ENCODE results near the gene VWA3B.
"Not testable (repeated sequence)": the region's sequence is repeated elsewhere in the genome, so short reads cannot be mapped to it uniquely, and the experiment has no call there.

Gene VWA3B

DNA sequence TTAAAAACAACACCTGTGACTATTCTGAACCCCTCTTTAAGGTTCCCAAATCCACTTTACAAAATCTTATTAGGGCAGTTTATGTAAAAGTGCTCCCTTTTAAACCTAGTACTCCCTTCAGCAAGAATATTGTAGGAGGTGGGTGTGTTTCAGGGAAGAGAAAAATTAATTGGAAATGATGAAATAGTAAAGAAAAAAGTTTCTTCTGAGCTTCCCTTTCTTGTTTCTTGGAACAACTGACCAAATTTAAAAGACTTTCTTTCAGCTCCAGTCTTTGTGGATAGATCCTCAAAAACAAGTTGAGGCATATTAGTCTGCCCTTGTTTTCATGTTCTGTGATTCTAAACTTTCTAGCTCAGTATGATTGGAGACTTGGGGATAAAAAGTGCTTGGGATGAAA lies 3.0 kb downstream of the VWA3B start:
- Histone ChIP-seq H3K4me1 (ENCODE audit: insufficient read depth, low read length) (peaks cover 9% of the 10 kb centered on the region), H3K27ac (ENCODE audit: low read depth, low read length) (no peak overlapping the region), H3K4me3 (ENCODE audit: low read depth in 1 of 2, low read length in 2 of 2) (no peak overlapping the region), H3K9me3 (ENCODE audit: low read length) (no peaks in the 10 kb centered on the region), H3K9ac (ENCODE audit: low read length) (no peak overlapping the region), H3K36me3 (ENCODE audit: insufficient read depth, low read length) (no peaks in the 10 kb centered on the region), H3K27me3 (ENCODE audit: control insufficient read depth in 1 of 2, insufficient read depth in 2 of 2, low read length in 2 of 2) (no peaks in the 10 kb centered on the region)

- Histone ChIP-seq H3K9me3 (ENCODE audit: low read length) (no peaks in the 10 kb centered on the region), H3K36me3 (ENCODE audit: insufficient read depth, low read length) (no peaks in the 10 kb centered on the region), H3K4me1 (ENCODE audit: insufficient read depth, low read length) (peaks cover 9% of the 10 kb centered on the region), H3K4me3 (ENCODE audit: low read depth in 1 of 2, low read length in 2 of 2) (no peak overlapping the region), H3K9ac (ENCODE audit: low read length) (no peak overlapping the region), H3K27ac (ENCODE audit: low read depth, low read length) (no peak overlapping the region), H3K27me3 (ENCODE audit: control insufficient read depth in 1 of 2, insufficient read depth in 2 of 2, low read length in 2 of 2) (no peaks in the 10 kb centered on the region)
Measured at GRCh38 chr2:98090951-98091350, 4.0 kb downstream of the VWA3B start.

- peaks cover 3% of the 10 kb centered on the region for H3K4me1 ChIP-seq (ENCODE audit: insufficient read depth, low read length)
- H3K27ac ChIP-seq (ENCODE audit: low read depth, low read length), result no peak overlapping the region
Measured at GRCh38 chr2:98091738-98092137, 4.8 kb downstream of the VWA3B start.

DNA sequence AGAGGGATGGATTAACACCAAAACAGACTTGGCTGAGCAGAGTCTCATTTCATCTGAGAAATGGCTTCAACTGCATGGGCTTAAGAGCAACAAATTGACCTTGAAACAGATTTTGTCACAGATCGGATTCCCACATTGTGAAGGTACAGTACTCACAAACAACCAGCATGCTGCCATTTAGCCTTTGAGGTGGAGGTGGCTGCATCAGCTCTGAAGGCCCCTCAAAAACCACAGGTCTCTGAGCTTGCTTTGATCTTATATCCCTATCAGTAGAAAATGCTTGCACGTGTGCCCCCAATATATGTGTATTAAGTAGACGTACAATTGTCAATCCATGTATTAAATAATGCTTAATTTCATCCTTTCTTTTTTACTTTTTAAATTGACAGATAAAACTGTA lies 6.2 kb downstream of the VWA3B start:
- H3K4me1 ChIP-seq (ENCODE audit: insufficient read depth, low read length), result no peaks in the 10 kb centered on the region
- H3K9me3 ChIP-seq (ENCODE audit: low read length), result no peaks in the 10 kb centered on the region
- H3K36me3 ChIP-seq (ENCODE audit: insufficient read depth, low read length), result no peaks in the 10 kb centered on the region
- H3K27me3 ChIP-seq (ENCODE audit: control insufficient read depth in 1 of 2, insufficient read depth in 2 of 2, low read length in 2 of 2), result no peaks in the 10 kb centered on the region
- H3K9ac ChIP-seq (ENCODE audit: low read length), result no peak overlapping the region
- H3K27ac ChIP-seq (ENCODE audit: low read depth, low read length), result no peak overlapping the region
- no peak overlapping the region for H3K4me3 ChIP-seq (ENCODE audit: low read depth in 1 of 2, low read length in 2 of 2)

More at GRCh38 chr2:98091738-98092137, 4.8 kb downstream of the VWA3B start:
- H3K9ac ChIP-seq (ENCODE audit: low read length), result no peak overlapping the region
- no peaks in the 10 kb centered on the region for H3K9me3 ChIP-seq (ENCODE audit: low read length)
- no peak overlapping the region for H3K4me3 ChIP-seq (ENCODE audit: low read depth in 1 of 2, low read length in 2 of 2)
- no peaks in the 10 kb centered on the region for H3K27me3 ChIP-seq (ENCODE audit: control insufficient read depth in 1 of 2, insufficient read depth in 2 of 2, low read length in 2 of 2)
- no peaks in the 10 kb centered on the region for H3K36me3 ChIP-seq (ENCODE audit: insufficient read depth, low read length)

- no peaks in the 10 kb centered on the region for H3K4me1 ChIP-seq (ENCODE audit: insufficient read depth, low read length)
Measured at GRCh38 chr2:98093611-98094010, 6.6 kb downstream of the VWA3B start.

GRCh38 chr2:98099939-98100743 lies 13.2 kb downstream of the VWA3B start:
- H3K9me3 ChIP-seq (ENCODE audit: low read length), result no peaks in the 10 kb centered on the region
- H3K27ac ChIP-seq (ENCODE audit: low read depth, low read length), result no peak overlapping the region
- H3K4me1 ChIP-seq (ENCODE audit: insufficient read depth, low read length), result no peaks in the 10 kb centered on the region
- H3K4me3 ChIP-seq (ENCODE audit: low read depth in 1 of 2, low read length in 2 of 2), result no peak overlapping the region
- H3K9ac ChIP-seq (ENCODE audit: low read length), result no peak overlapping the region
- H3K27me3 ChIP-seq (ENCODE audit: control insufficient read depth in 1 of 2, insufficient read depth in 2 of 2, low read length in 2 of 2), result no peaks in the 10 kb centered on the region
- H3K36me3 ChIP-seq (ENCODE audit: insufficient read depth, low read length), result no peaks in the 10 kb centered on the region

More at GRCh38 chr2:98093611-98094010, 6.6 kb downstream of the VWA3B start:
- Histone ChIP-seq H3K27me3 (ENCODE audit: control insufficient read depth in 1 of 2, insufficient read depth in 2 of 2, low read length in 2 of 2) (no peaks in the 10 kb centered on the region), H3K9me3 (ENCODE audit: low read length) (no peaks in the 10 kb centered on the region), H3K9ac (ENCODE audit: low read length) (no peak overlapping the region), H3K4me3 (ENCODE audit: low read depth in 1 of 2, low read length in 2 of 2) (no peak overlapping the region), H3K36me3 (ENCODE audit: insufficient read depth, low read length) (no peaks in the 10 kb centered on the region), H3K27ac (ENCODE audit: low read depth, low read length) (no peak overlapping the region)

- not testable (repeated sequence) for H3K27ac ChIP-seq (ENCODE audit: low read depth, low read length); H3K9me3 ChIP-seq (ENCODE audit: low read length); H3K36me3 ChIP-seq (ENCODE audit: insufficient read depth, low read length); H3K4me1 ChIP-seq (ENCODE audit: insufficient read depth, low read length); H3K9ac ChIP-seq (ENCODE audit: low read length); H3K4me3 ChIP-seq (ENCODE audit: low read depth in 1 of 2, low read length in 2 of 2); H3K27me3 ChIP-seq (ENCODE audit: control insufficient read depth in 1 of 2, insufficient read depth in 2 of 2, low read length in 2 of 2)
Measured at GRCh38 chr2:98102315-98102714, 15.3 kb downstream of the VWA3B start.

- Histone ChIP-seq H3K9ac (ENCODE audit: low read length) (no peak overlapping the region), H3K27ac (ENCODE audit: low read depth, low read length) (no peak overlapping the region), H3K4me1 (ENCODE audit: insufficient read depth, low read length) (no peaks in the 10 kb centered on the region), H3K36me3 (ENCODE audit: insufficient read depth, low read length) (no peaks in the 10 kb centered on the region), H3K27me3 (ENCODE audit: control insufficient read depth in 1 of 2, insufficient read depth in 2 of 2, low read length in 2 of 2) (no peaks in the 10 kb centered on the region), H3K4me3 (ENCODE audit: low read depth in 1 of 2, low read length in 2 of 2) (no peak overlapping the region), H3K9me3 (ENCODE audit: low read length) (no peaks in the 10 kb centered on the region)
Measured at GRCh38 chr2:98102878-98103277, 15.9 kb downstream of the VWA3B start.

DNA sequence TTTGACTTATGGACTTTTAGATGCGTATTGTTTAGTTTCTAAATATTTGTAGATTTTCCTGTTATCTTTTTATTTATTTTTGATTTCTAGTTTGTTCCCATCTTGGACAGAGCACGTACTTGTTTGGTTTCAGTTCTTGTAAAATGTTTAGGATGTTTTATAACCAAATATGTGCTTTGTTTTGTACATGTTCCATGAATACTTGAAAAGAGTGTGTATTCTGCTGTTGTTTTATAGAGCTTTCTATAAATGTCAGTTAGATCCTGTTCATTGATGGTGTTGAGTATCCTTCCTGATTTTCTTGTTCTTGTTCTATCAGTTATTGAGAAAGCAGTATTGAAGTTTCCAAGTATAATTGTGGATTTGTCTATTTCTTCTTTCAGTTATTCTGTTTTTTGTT lies 21.1 kb downstream of the VWA3B start:
- H3K4me3 ChIP-seq (ENCODE audit: low read depth in 1 of 2, low read length in 2 of 2), result no peak overlapping the region
- H3K27me3 ChIP-seq (ENCODE audit: control insufficient read depth in 1 of 2, insufficient read depth in 2 of 2, low read length in 2 of 2), result no peaks in the 10 kb centered on the region
- H3K9me3 ChIP-seq (ENCODE audit: low read length), result no peaks in the 10 kb centered on the region
- no peaks in the 10 kb centered on the region for H3K36me3 ChIP-seq (ENCODE audit: insufficient read depth, low read length)
- no peak overlapping the region for H3K9ac ChIP-seq (ENCODE audit: low read length)
- H3K27ac ChIP-seq (ENCODE audit: low read depth, low read length), result no peak overlapping the region
- no peaks in the 10 kb centered on the region for H3K4me1 ChIP-seq (ENCODE audit: insufficient read depth, low read length)

DNA sequence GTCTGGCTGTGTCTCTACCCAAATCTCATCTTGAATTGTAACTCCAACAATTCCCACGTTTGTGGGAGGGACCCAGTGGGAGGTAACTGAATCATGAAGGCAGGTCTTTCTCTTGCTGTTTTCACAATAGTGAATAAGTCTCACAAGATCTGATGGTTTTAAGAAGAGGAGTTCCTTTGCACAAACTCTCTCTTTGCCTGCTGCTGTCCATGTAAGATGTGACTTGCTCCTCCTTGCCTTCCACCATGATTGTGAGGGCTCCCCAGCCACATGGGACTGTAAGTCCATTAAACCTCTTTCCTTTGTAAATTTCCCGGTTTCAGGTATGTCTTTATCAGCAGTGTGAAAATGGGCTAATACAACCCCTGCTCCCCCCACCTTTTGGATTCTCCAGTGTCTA lies 23.8 kb downstream of the VWA3B start:
- Histone ChIP-seq H3K9ac (ENCODE audit: low read length) (no peak overlapping the region), H3K27ac (ENCODE audit: low read depth, low read length) (no peak overlapping the region), H3K4me1 (ENCODE audit: insufficient read depth, low read length) (no peaks in the 10 kb centered on the region), H3K9me3 (ENCODE audit: low read length) (no peaks in the 10 kb centered on the region), H3K36me3 (ENCODE audit: insufficient read depth, low read length) (no peaks in the 10 kb centered on the region), H3K4me3 (ENCODE audit: low read depth in 1 of 2, low read length in 2 of 2) (no peak overlapping the region), H3K27me3 (ENCODE audit: control insufficient read depth in 1 of 2, insufficient read depth in 2 of 2, low read length in 2 of 2) (no peaks in the 10 kb centered on the region)

GRCh38 chr2:98114643-98115330 lies 27.8 kb downstream of the VWA3B start:
- no peaks in the 10 kb centered on the region for H3K36me3 ChIP-seq (ENCODE audit: insufficient read depth, low read length)
- no peaks in the 10 kb centered on the region for H3K9me3 ChIP-seq (ENCODE audit: low read length)
- H3K4me3 ChIP-seq (ENCODE audit: low read depth in 1 of 2, low read length in 2 of 2), result no peak overlapping the region
- no peak overlapping the region for H3K9ac ChIP-seq (ENCODE audit: low read length)
- H3K27ac ChIP-seq (ENCODE audit: low read depth, low read length), result no peak overlapping the region
- no peaks in the 10 kb centered on the region for H3K27me3 ChIP-seq (ENCODE audit: control insufficient read depth in 1 of 2, insufficient read depth in 2 of 2, low read length in 2 of 2)
- H3K4me1 ChIP-seq (ENCODE audit: insufficient read depth, low read length), result no peaks in the 10 kb centered on the region

DNA sequence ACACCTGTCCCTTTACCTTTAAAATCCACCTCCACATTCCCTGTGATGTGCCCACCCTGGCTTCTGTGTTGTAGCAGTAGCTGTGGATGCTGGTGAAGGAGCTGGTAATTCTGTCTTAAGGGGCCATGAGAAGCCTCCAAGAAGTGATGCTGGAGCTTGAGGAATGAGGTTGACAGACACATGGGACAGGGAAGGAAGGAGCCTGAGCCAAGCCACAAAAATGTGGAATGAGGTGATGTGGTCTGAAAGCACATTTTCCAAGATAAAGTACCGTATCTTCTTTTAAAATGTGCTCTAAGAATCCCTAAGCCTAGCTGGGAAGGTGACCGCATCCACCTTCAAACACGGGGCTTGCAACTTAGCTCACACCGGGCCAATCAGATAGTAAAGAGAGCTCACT lies 31.2 kb downstream of the VWA3B start:
- no peaks in the 10 kb centered on the region for H3K4me1 ChIP-seq (ENCODE audit: insufficient read depth, low read length)
- H3K9me3 ChIP-seq (ENCODE audit: low read length), result no peaks in the 10 kb centered on the region
- H3K27ac ChIP-seq (ENCODE audit: low read depth, low read length), result no peak overlapping the region
- H3K9ac ChIP-seq (ENCODE audit: low read length), result no peak overlapping the region
- H3K36me3 ChIP-seq (ENCODE audit: insufficient read depth, low read length), result no peaks in the 10 kb centered on the region
- H3K4me3 ChIP-seq (ENCODE audit: low read depth in 1 of 2, low read length in 2 of 2), result no peak overlapping the region
- no peaks in the 10 kb centered on the region for H3K27me3 ChIP-seq (ENCODE audit: control insufficient read depth in 1 of 2, insufficient read depth in 2 of 2, low read length in 2 of 2)
